CD4-positive, alpha-beta T cell (primary cell): ENCODE measurements around the gene IPCEF1. TPM values are rescaled to one million over a fixed set of nuclear protein-coding genes. Genes with fewer than 3 reads are reported as not detected.

Experiments
- ATAC-seq: fragments of 200-7000 bp; cut with Tn5 transposase; one replicate; pipeline ENCODE4 v1.10.0; 2022; ENCODE audit warnings: mild to moderate bottlenecking; ENCODE audit not compliant: poor library complexity
- CTCF ChIA-PET: fragments of 350-600 bp; sonication (Branson Sonifier 250); formaldehyde crosslinking; loops from one replicate; lab custom pipeline; 2021; ENCODE audit warnings: antibody characterized with exemption, inconsistent platforms; lab: Charles Lee
- POLR2A ChIA-PET: fragments of 350-600 bp; sonication (Branson Sonifier 250); formaldehyde crosslinking; loops from one replicate; lab custom pipeline; 2021; ENCODE audit warnings: antibody characterized with exemption, inconsistent platforms; lab: Charles Lee
- DNase-seq, 14 experiments: peaks; one replicate each; pipeline ENCODE4 v3.0.0-alpha.2; 2013 to 2020; ENCODE audit warnings: mixed read lengths in 2 of 14
- H3K27ac ChIP-seq, 2 donors: one replicate each; pipeline versions ENCODE4 v1.5.1 to v1.7.0; 2013; ENCODE audit warnings: low read length in 2 of 2, low read depth in 1 of 2, mild to moderate bottlenecking in 1 of 2
- H3K27me3 ChIP-seq, 2 experiments: 1 replicate in 1 of 2; 2 replicates in 1 of 2; pipeline versions ENCODE4 v1.6.1 to v1.7.0; 2013; ENCODE audit warnings: low read length in 2 of 2, control low read depth in 1 of 2, mild to moderate bottlenecking in 1 of 2, moderate library complexity in 1 of 2; ENCODE audit not compliant: insufficient read depth in 2 of 2, control insufficient read depth in 1 of 2
- H3K36me3 ChIP-seq: one replicate; pipeline ENCODE4 v1.6.1; 2013; ENCODE audit warnings: low read length, control low read depth; ENCODE audit not compliant: insufficient read depth
- H3K4me1 ChIP-seq: one replicate; pipeline ENCODE4 v1.6.1; 2013; ENCODE audit warnings: low read length, control low read depth; ENCODE audit not compliant: insufficient read depth
- H3K4me3 ChIP-seq: one replicate; pipeline ENCODE4 v1.5.1; 2013; ENCODE audit warnings: mild to moderate bottlenecking, low read length, moderate library complexity
- H3K9me3 ChIP-seq, 2 experiments: 1 replicate in 1 of 2; 2 replicates in 1 of 2; pipeline versions ENCODE4 v1.6.1 to v1.7.0; 2013; ENCODE audit warnings: low read length in 2 of 2, mild to moderate bottlenecking in 2 of 2, control low read depth in 1 of 2, moderate library complexity in 1 of 2; ENCODE audit not compliant: control insufficient read depth in 1 of 2, insufficient read depth in 1 of 2
- H3K27ac Mint-ChIP-seq: one replicate; pipeline ENCODE4 v1.8.0; 2020; ENCODE audit warnings: mixed read lengths
- H3K27me3 Mint-ChIP-seq: one replicate; pipeline ENCODE4 v1.8.0; 2021; ENCODE audit warnings: mixed read lengths
- H3K36me3 Mint-ChIP-seq: one replicate; pipeline ENCODE4 v1.8.0; 2021; ENCODE audit warnings: low read depth, mixed read lengths
- H3K4me1 Mint-ChIP-seq: one replicate; pipeline ENCODE4 v1.8.0; 2021; ENCODE audit warnings: low read depth, mixed read lengths
- H3K4me3 Mint-ChIP-seq: one replicate; pipeline ENCODE4 v1.8.0; 2020; ENCODE audit warnings: mild to moderate bottlenecking, mixed read lengths
- H3K9me3 Mint-ChIP-seq: one replicate; pipeline ENCODE4 v1.8.0; 2020; ENCODE audit warnings: mixed read lengths
- intact Hi-C, 2 experiments: fragments of 100-400 bp; cut with DNase I in 1 of 2; cut with micrococcal nuclease in 1 of 2; formaldehyde crosslinking; loops; one replicate each; pipeline versions ENCODE4 v1.15.1 to v1.9.0; 2023 to 2025; cut with DNase I, micrococcal nuclease
- total RNA-seq, 174 experiments: library from RNA in 2 of 174; stranded (reverse) in 2 of 174; gene quantifications; one replicate each; pipeline ENCODE4 v1.2.3 and lab custom pipeline; 2021 to 2026
- TF ChIP-seq, protein P1 (sequence below): fragments of 200-600 bp; IDR thresholded peaks from one replicate; pipeline ENCODE4 v1.8.0; 2022; ENCODE audit warnings: antibody characterized with exemption, mild to moderate bottlenecking

Gene IPCEF1
- total RNA-seq, 2 experiments from 2014 or later: 92.4 to 96.8 TPM

- intact Hi-C loops: no loop called here
- DNase-seq (no peak), ATAC-seq (no peak)
- Mint-ChIP-seq H3K4me3 (no peak overlapping the region), H3K27me3 (no peaks in the 10 kb centered on the region), H3K27ac (no peak overlapping the region), H3K9me3 (no peaks in the 10 kb centered on the region), H3K4me1 (peaks cover 13% of the 10 kb centered on the region), H3K36me3 (no peaks in the 10 kb centered on the region)
- H3K36me3 ChIP-seq: no peaks in the 10 kb centered on the region
- H3K9me3 ChIP-seq: no peaks in the 10 kb centered on the region
- TF ChIP-seq, protein P1, sequence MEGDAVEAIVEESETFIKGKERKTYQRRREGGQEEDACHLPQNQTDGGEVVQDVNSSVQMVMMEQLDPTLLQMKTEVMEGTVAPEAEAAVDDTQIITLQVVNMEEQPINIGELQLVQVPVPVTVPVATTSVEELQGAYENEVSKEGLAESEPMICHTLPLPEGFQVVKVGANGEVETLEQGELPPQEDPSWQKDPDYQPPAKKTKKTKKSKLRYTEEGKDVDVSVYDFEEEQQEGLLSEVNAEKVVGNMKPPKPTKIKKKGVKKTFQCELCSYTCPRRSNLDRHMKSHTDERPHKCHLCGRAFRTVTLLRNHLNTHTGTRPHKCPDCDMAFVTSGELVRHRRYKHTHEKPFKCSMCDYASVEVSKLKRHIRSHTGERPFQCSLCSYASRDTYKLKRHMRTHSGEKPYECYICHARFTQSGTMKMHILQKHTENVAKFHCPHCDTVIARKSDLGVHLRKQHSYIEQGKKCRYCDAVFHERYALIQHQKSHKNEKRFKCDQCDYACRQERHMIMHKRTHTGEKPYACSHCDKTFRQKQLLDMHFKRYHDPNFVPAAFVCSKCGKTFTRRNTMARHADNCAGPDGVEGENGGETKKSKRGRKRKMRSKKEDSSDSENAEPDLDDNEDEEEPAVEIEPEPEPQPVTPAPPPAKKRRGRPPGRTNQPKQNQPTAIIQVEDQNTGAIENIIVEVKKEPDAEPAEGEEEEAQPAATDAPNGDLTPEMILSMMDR: no peak
- no peak overlapping the region for H3K4me3 ChIP-seq
- ChIA-PET POLR2A (no interaction called here), CTCF (no interaction called here)
- no peaks in the 10 kb centered on the region for H3K4me1 ChIP-seq
- no peak overlapping the region for H3K27ac ChIP-seq
- no peaks in the 10 kb centered on the region for H3K27me3 ChIP-seq
Measured at GRCh38 chr6:154354265-154354777, 2.3 kb downstream of the IPCEF1 start.

- POLR2A ChIA-PET: no interaction called here
- ATAC-seq: no peak
- no peaks in the 10 kb centered on the region for H3K4me1 ChIP-seq
- H3K27ac ChIP-seq: no peak overlapping the region
- H3K9me3 ChIP-seq: no peaks in the 10 kb centered on the region
- H3K36me3 ChIP-seq: no peaks in the 10 kb centered on the region
- H3K27ac Mint-ChIP-seq: no peak overlapping the region
- intact Hi-C loops: no loop called here
- no peak overlapping the region for H3K4me3 Mint-ChIP-seq
- CTCF ChIA-PET: no interaction called here
- no peaks in the 10 kb centered on the region for H3K36me3 Mint-ChIP-seq
- no peaks in the 10 kb centered on the region for H3K27me3 Mint-ChIP-seq
- H3K9me3 Mint-ChIP-seq: no peaks in the 10 kb centered on the region
- DNase-seq: no peak
- H3K4me1 Mint-ChIP-seq: peaks cover 8% of the 10 kb centered on the region
- no peaks in the 10 kb centered on the region for H3K27me3 ChIP-seq
- no peak overlapping the region for H3K4me3 ChIP-seq
- TF ChIP-seq, protein P1: no peak
Measured at GRCh38 chr6:154353626-154354025, 3.0 kb downstream of the IPCEF1 start.

GRCh38 chr6:154352898-154353585, 3.6 kb downstream of the IPCEF1 start:
- Histone ChIP-seq H3K36me3 (no peaks in the 10 kb centered on the region), H3K27ac (no peak overlapping the region), H3K4me3 (no peak overlapping the region), H3K9me3 (no peaks in the 10 kb centered on the region), H3K4me1 (no peaks in the 10 kb centered on the region), H3K27me3 (no peaks in the 10 kb centered on the region)
- ATAC-seq (no peak), DNase-seq (peak in 2 of 14 experiments; percentile 44)
- H3K36me3 Mint-ChIP-seq: no peaks in the 10 kb centered on the region
- intact Hi-C loops: no loop called here
- CTCF ChIA-PET: no interaction called here
- H3K4me3 Mint-ChIP-seq: no peak overlapping the region
- TF ChIP-seq, protein P1: no peak
- no peak overlapping the region for H3K27ac Mint-ChIP-seq
- peaks cover 8% of the 10 kb centered on the region for H3K4me1 Mint-ChIP-seq
- POLR2A ChIA-PET: no interaction called here
- no peaks in the 10 kb centered on the region for H3K27me3 Mint-ChIP-seq
- no peaks in the 10 kb centered on the region for H3K9me3 Mint-ChIP-seq
